ENCODE results near the gene WDFY4. TPM values are rescaled to one million over a fixed set of nuclear protein-coding genes. Genes with fewer than 3 reads are reported as not detected.

WDFY4 gene
- total and polyA plus RNA-seq, 2 of the 13 experiments (the other 11 are each of a cell fraction or from before 2014, with no cell fraction given), result not detected

GRCh38 chr10:48946332-48946731 lies 261.7 kb downstream of the WDFY4 start:
- Histone ChIP-seq H3K4me3 (replicated peaks in 1 of 3; ENCODE audit: insufficient read depth in 1 of 3, low read depth in 2 of 3, low read length in 3 of 3) (no peak overlapping the region), H3K27me3 (ENCODE audit: control insufficient read depth in 1 of 2, insufficient read depth in 2 of 2, low read length in 2 of 2) (no peaks in the 10 kb centered on the region; a peak in 2 of 5 replicates), H3K36me3 (replicated peaks in 1 of 2; ENCODE audit: control insufficient read depth in 1 of 2, insufficient read depth in 2 of 2, low read length in 2 of 2) (no peaks in the 10 kb centered on the region), H3K27ac (ENCODE audit: extremely low read length, insufficient read depth, low read length) (no peak overlapping the region), H3K79me2 (ENCODE audit: insufficient read depth, low read length) (no peaks in the 10 kb centered on the region), H2AFZ (ENCODE audit: low read length) (no peak overlapping the region), H3K9me3 (ENCODE audit: low read length) (no peaks in the 10 kb centered on the region), H3K9ac (ENCODE audit: insufficient read depth, low read depth, low read length) (no peak overlapping the region), H3K4me1 (ENCODE audit: insufficient read depth, low read length) (no peaks in the 10 kb centered on the region), H3K4me2 (ENCODE audit: low read depth, low read length) (no peak overlapping the region), H4K20me1 (ENCODE audit: insufficient read depth, low read length) (no peaks in the 10 kb centered on the region)
- intact Hi-C loops (cut with micrococcal nuclease; ENCODE audit: unreplicated experiment) (no loop called here), in situ Hi-C loops (cut with HindIII; ENCODE audit: extremely low pct_ligation_motif_present, low pct_unique_long_range_greater_than_20kb) (no loop called here)
- ATAC-seq, result no peak
- BruUV-seq (replicated peaks), result no TSS peak
- CTCF ChIA-PET (ENCODE audit: low intra/inter-chr PET ratio, low total read pairs), result no interaction called here
- no peak for FAIRE-seq
- DNase-seq (ENCODE audit: low spot score), result no peak
- WGBS (ENCODE audit: low lambda C conversion rate), result 17% methylated on average over 5 of the region's 5 CpGs
- POLR2A ChIA-PET, result no interaction called here
- TF ChIP-seq ISL2 (CRISPR knock-in tag; IDR thresholded peaks at IDR 0.05) (no peak), DNMT3B (CRISPR knock-in tag; conservative IDR thresholded peaks at IDR 0.05) (no peak), CTCF (CRISPR knock-in tag; IDR thresholded peaks at IDR 0.05) (no peak), ATF4 (CRISPR knock-in tag; IDR thresholded peaks at IDR 0.05) (no peak), ELF3 (CRISPR knock-in tag; IDR thresholded peaks at IDR 0.05) (no peak), REXO4 (CRISPR knock-in tag; IDR thresholded peaks at IDR 0.05; ENCODE audit: borderline replicate concordance) (no peak), HOMEZ (CRISPR knock-in tag; IDR thresholded peaks at IDR 0.05; ENCODE audit: low read depth) (no peak), ZNF441 (CRISPR knock-in tag; IDR thresholded peaks at IDR 0.05; ENCODE audit: borderline replicate concordance) (no peak), ATF7 (IDR thresholded peaks at IDR 0.05) (no peak), ATF7 (CRISPR knock-in tag; IDR thresholded peaks at IDR 0.05) (no peak), ZNF550 (CRISPR knock-in tag; IDR thresholded peaks at IDR 0.05; ENCODE audit: borderline replicate concordance) (no peak), IKZF1 (IDR thresholded peaks at IDR 0.05) (no peak), TFDP1 (CRISPR knock-in tag; IDR thresholded peaks at IDR 0.05; ENCODE audit: borderline replicate concordance) (no peak), ZNF784 (CRISPR knock-in tag; IDR thresholded peaks at IDR 0.05; ENCODE audit: borderline replicate concordance) (no peak), ELK4 (CRISPR knock-in tag; IDR thresholded peaks at IDR 0.05; ENCODE audit: borderline replicate concordance) (no peak), NR2F1 (CRISPR knock-in tag; IDR thresholded peaks at IDR 0.05) (no peak), PAF1 (CRISPR knock-in tag; IDR thresholded peaks at IDR 0.05) (no peak), SMAD1 (CRISPR knock-in tag; IDR thresholded peaks at IDR 0.05; ENCODE audit: borderline replicate concordance, low read depth) (no peak), IRF2 (CRISPR knock-in tag; IDR thresholded peaks at IDR 0.05) (no peak)

All from HepG2 (cell line).